Testis (tissue), 2 donors: ENCODE results near the gene KRTAP22-2.

ENCODE experiments used
- POLR2A ChIP-seq: fragments of 450-650 bp; IDR thresholded peaks from one replicate; pipeline ENCODE4 v1.6.1; 2017; ENCODE audit warnings: antibody characterized with exemption, mild to moderate bottlenecking, moderate library complexity
- TF ChIP-seq, protein P1 (sequence below), 3 experiments: fragments of 450-650 bp in 2 of 3; fragments of 200-600 bp in 1 of 3; sonication (generic) in 1 of 3; IDR thresholded peaks; one replicate each; pipeline ENCODE4 v1.5.1; 2016 to 2019; ENCODE audit warnings: antibody characterized with exemption in 3 of 3, mild to moderate bottlenecking in 2 of 3, moderate library complexity in 1 of 3

DNA sequence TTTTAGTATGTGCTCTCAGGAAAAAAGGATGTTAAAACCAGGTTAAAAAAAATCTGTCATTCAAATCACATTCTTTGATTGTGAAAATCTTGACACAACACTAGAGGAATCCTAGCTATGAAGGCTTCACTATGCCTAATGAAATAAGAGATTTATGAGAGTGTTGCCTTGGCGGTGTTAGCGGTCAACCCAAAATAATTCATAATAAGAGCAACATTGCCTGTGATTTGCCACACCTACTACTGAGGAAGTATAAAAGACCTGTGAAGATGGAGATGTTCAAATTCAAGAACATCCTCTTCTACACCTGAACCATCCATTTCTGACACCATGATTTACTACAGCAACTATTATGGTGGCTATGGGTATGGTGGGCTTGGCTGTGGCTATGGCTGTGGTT lies 25.9 kb upstream of the KRTAP22-2 start, which contains the start of gene KRTAP20-1:
- TF ChIP-seq, protein P1, sequence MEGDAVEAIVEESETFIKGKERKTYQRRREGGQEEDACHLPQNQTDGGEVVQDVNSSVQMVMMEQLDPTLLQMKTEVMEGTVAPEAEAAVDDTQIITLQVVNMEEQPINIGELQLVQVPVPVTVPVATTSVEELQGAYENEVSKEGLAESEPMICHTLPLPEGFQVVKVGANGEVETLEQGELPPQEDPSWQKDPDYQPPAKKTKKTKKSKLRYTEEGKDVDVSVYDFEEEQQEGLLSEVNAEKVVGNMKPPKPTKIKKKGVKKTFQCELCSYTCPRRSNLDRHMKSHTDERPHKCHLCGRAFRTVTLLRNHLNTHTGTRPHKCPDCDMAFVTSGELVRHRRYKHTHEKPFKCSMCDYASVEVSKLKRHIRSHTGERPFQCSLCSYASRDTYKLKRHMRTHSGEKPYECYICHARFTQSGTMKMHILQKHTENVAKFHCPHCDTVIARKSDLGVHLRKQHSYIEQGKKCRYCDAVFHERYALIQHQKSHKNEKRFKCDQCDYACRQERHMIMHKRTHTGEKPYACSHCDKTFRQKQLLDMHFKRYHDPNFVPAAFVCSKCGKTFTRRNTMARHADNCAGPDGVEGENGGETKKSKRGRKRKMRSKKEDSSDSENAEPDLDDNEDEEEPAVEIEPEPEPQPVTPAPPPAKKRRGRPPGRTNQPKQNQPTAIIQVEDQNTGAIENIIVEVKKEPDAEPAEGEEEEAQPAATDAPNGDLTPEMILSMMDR (IDR thresholded peaks at IDR 0.05), result no peak
- no peak for TF ChIP-seq POLR2A
